ENCODE results near the gene PROCA1.

- TF ChIP-seq, protein P1, sequence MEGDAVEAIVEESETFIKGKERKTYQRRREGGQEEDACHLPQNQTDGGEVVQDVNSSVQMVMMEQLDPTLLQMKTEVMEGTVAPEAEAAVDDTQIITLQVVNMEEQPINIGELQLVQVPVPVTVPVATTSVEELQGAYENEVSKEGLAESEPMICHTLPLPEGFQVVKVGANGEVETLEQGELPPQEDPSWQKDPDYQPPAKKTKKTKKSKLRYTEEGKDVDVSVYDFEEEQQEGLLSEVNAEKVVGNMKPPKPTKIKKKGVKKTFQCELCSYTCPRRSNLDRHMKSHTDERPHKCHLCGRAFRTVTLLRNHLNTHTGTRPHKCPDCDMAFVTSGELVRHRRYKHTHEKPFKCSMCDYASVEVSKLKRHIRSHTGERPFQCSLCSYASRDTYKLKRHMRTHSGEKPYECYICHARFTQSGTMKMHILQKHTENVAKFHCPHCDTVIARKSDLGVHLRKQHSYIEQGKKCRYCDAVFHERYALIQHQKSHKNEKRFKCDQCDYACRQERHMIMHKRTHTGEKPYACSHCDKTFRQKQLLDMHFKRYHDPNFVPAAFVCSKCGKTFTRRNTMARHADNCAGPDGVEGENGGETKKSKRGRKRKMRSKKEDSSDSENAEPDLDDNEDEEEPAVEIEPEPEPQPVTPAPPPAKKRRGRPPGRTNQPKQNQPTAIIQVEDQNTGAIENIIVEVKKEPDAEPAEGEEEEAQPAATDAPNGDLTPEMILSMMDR (IDR thresholded peaks at IDR 0.05) = peak; percentile 96 to 99 (median 99)
- TF ChIP-seq POLR2A (IDR thresholded peaks at IDR 0.05) = no peak
Observed at GRCh38 chr17:28750178-28751047, 38.7 kb upstream of the PROCA1 start.

All from vagina (tissue), 2 donors.